ENCODE measurements around the gene UTP25.

DNA sequence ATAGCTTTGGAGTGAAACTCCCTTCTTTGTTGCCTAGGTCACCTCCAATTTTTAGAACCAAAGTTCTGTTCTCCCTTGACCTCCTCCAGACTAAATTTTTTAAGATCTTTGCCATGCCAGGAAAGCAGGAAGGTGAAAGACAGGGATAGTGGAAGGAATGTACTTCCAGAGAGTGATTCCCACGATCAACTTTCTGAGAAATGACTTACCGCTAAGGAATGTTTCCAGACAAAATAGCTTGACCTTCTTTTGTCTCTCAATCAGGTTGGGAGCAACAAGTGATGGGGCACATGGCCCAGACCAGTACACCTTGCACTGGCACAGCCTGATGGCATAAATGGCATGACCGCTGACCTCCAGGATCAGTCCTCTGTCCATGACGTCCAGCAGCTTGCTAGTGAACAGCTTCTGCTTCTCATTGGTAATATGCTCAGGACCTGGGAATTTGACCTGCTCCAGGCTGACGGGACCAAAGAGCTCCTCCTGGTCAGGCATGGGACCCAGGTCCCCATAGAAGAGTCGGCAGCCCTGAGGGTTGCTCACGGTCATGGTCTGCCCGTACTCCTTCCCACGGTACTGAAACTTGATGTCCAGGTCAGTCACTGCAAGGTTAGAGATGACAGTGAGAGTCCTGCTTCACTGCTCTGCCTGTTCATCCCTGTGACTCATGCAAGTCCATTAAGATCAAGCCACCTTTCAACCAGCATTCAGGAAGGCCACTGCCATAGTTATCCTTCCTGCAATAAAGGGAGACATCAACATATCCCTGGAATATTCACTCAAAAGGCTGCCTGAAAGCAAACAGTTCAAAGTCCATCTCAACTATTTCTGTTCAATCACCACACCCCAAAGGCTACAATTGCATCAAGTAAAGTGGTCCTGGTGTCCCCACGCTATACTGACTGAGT, 37.2 kb upstream of the UTP25 start:
- TF ChIP-seq POLR2A (IDR thresholded peaks at IDR 0.05): no peak
- TF ChIP-seq, protein P1, sequence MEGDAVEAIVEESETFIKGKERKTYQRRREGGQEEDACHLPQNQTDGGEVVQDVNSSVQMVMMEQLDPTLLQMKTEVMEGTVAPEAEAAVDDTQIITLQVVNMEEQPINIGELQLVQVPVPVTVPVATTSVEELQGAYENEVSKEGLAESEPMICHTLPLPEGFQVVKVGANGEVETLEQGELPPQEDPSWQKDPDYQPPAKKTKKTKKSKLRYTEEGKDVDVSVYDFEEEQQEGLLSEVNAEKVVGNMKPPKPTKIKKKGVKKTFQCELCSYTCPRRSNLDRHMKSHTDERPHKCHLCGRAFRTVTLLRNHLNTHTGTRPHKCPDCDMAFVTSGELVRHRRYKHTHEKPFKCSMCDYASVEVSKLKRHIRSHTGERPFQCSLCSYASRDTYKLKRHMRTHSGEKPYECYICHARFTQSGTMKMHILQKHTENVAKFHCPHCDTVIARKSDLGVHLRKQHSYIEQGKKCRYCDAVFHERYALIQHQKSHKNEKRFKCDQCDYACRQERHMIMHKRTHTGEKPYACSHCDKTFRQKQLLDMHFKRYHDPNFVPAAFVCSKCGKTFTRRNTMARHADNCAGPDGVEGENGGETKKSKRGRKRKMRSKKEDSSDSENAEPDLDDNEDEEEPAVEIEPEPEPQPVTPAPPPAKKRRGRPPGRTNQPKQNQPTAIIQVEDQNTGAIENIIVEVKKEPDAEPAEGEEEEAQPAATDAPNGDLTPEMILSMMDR (IDR thresholded peaks at IDR 0.05 in 4 of 5, conservative IDR thresholded peaks at IDR 0.05 in 1 of 5): no peak
